Measurements from ENCODE around the gene TEF. TPM values are rescaled to one million over a fixed set of nuclear protein-coding genes. Genes with fewer than 3 reads are reported as not detected.

The TEF gene
- total RNA-seq, 4 donors from 2014 or later = 8.5 to 73.7 (median 15.1) TPM

DNA sequence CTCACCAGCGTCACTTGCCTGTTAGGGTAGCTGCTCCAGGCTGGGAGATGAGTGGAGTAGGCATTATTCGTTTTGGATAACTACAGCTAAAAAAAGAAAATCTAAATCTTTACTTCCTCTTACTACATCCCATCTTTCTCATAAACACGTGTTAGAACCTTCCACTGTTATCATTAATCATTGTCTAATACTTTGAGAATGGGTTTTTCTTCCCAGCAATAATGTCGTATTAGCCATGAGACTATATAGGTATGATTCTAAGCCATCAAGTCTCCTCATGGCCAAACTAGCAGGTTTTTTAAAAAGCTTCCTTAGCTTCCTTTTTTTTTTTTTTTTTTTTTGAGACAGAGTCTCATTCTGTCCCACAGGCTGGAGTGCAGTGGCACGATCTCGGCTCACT is 3.9 kb upstream of the TEF start:
- Histone ChIP-seq H3K27me3 (no peaks in the 10 kb centered on the region), H3K9me3 (no peaks in the 10 kb centered on the region), H3K36me3 (no peaks in the 10 kb centered on the region), H3K27ac (peak overlapping the region; percentile 97 to 100), H3K4me1 (peaks cover 0 to 13% of the 10 kb centered on the region in 2 donors), H3K4me3 (no peak overlapping the region)
- intact Hi-C loops (cut with DNase I; ENCODE audit: low total_unique reads) = loop anchor here (10.0 kb wide), 1 partner anchor 73 kb away; the partner anchor contains the start of gene ZC3H7B
- TF ChIP-seq POLR2A (IDR thresholded peaks at IDR 0.05) = no peak
- TF ChIP-seq, protein P1, sequence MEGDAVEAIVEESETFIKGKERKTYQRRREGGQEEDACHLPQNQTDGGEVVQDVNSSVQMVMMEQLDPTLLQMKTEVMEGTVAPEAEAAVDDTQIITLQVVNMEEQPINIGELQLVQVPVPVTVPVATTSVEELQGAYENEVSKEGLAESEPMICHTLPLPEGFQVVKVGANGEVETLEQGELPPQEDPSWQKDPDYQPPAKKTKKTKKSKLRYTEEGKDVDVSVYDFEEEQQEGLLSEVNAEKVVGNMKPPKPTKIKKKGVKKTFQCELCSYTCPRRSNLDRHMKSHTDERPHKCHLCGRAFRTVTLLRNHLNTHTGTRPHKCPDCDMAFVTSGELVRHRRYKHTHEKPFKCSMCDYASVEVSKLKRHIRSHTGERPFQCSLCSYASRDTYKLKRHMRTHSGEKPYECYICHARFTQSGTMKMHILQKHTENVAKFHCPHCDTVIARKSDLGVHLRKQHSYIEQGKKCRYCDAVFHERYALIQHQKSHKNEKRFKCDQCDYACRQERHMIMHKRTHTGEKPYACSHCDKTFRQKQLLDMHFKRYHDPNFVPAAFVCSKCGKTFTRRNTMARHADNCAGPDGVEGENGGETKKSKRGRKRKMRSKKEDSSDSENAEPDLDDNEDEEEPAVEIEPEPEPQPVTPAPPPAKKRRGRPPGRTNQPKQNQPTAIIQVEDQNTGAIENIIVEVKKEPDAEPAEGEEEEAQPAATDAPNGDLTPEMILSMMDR (IDR thresholded peaks at IDR 0.05) = no peak
- no peak for DNase-seq

DNA sequence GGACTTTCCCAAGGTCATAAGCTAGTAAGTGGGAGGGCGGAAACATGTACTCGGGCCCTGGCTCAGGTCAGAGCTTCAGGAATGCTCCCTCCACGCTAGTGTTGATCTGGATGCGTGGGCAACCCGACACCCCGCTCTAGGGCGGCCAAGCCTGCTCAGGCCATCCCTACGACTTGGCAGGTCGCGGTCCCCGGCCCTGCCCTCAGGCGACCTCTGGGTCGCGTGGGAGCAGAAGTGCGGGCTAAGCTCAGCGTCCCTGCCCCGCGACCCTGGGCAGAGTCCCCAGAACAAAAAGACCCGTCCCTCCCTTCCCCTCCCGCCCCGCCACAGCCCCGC is 781 bp upstream of the TEF start:
- peak in 1 of 2 donors; percentile 93 for DNase-seq
- Histone ChIP-seq H3K4me1 (peaks cover 0 to 13% of the 10 kb centered on the region in 2 donors), H3K36me3 (no peaks in the 10 kb centered on the region), H3K9me3 (no peaks in the 10 kb centered on the region), H3K4me3 (peak overlapping the region; percentile 62 to 70), H3K27me3 (no peaks in the 10 kb centered on the region), H3K27ac (peak overlapping the region; percentile 97 to 100)
- intact Hi-C loops (cut with DNase I; ENCODE audit: low total_unique reads) = no loop called here
- TF ChIP-seq, protein P1 (IDR thresholded peaks at IDR 0.05) = no peak
- TF ChIP-seq POLR2A (IDR thresholded peaks at IDR 0.05) = peak; percentile 72 to 88

DNA sequence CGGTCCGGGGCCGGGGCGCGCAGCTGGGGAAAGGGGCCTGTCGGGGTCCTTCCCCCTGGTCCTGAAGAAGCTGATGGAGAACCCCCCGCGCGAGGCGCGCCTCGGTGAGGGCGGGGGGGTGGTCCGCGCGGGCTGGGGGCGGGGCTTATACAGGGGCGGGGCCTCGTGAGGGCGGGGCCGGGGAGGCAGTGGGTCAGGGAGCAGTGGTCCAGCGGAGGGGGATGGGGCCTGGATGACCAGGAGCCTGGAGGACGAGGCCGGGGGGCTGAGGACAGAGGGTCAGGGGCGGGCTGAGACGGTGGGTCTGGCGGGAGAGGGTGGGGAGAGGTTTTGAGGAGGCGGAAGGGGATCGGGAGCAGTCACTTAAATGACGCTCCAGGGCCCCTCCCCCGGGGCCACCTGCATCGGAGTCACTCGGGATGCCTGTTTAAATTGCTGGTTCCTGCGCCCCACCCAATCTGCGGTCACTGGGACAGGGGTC is 396 bp downstream of the TEF start:
- Histone ChIP-seq H3K4me3 (peak overlapping the region; percentile 62 to 70), H3K27me3 (no peaks in the 10 kb centered on the region), H3K9me3 (no peaks in the 10 kb centered on the region), H3K36me3 (no peaks in the 10 kb centered on the region), H3K27ac (peak overlapping the region; percentile 97 to 100), H3K4me1 (peaks cover 0 to 8% of the 10 kb centered on the region in 2 donors)
- TF ChIP-seq, protein P1 (IDR thresholded peaks at IDR 0.05) = no peak
- no peak for TF ChIP-seq POLR2A (IDR thresholded peaks at IDR 0.05)
- intact Hi-C loops (cut with DNase I; ENCODE audit: low total_unique reads) = no loop called here
- DNase-seq = peak; percentile 83 to 84

DNA sequence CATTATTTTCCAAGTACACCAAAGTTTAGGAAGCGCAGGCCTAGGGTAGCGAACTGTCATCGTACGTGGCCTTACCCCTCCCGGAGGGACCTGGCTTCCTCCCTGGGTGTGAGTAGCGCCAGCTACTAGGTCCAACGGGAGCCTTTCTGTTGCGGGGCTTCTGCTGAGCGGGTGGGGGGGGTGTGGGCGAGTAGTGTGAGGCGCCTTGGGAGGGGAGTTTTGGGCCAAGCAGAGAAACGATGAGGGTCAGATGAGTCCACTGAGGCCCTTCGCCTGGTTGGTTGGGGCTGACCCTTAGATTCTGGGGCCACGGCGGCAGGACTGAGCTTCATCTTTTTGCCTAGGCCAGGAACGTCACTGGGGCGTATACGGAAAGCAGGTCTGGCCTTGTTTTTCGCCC is 868 bp downstream of the TEF start:
- H3K27me3 ChIP-seq = no peaks in the 10 kb centered on the region
- TF ChIP-seq POLR2A (IDR thresholded peaks at IDR 0.05) = no peak
- TF ChIP-seq, protein P1 (IDR thresholded peaks at IDR 0.05) = no peak
- H3K36me3 ChIP-seq = no peaks in the 10 kb centered on the region
- H3K9me3 ChIP-seq = no peaks in the 10 kb centered on the region
- H3K27ac ChIP-seq = peak overlapping the region; percentile 97 to 100
- peaks cover 0 to 8% of the 10 kb centered on the region in 2 donors for H3K4me1 ChIP-seq
- no peak for DNase-seq
- intact Hi-C loops (cut with DNase I; ENCODE audit: low total_unique reads) = no loop called here
- peak overlapping the region; percentile 62 to 70 for H3K4me3 ChIP-seq

DNA sequence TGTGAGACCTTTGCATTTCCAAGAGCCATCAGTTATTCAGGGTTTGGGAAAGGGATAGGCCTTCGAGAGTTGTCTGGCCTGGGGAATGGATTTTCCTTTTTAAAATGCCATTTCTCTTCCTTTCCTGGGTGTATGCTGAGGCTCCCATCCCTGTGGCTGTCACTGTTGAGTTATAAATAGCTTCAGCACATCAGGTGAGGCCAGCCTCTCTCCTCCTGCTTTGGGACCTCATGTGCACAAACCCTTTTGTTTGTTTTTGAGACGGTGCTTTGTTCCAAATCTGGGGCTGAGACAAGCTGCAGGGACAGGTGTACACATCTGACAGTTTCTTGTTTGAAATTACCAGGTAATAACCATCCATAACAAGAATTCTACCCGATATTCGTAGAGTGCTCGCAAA is 1.3 kb downstream of the TEF start:
- H3K9me3 ChIP-seq = no peaks in the 10 kb centered on the region
- DNase-seq = no peak
- H3K36me3 ChIP-seq = no peaks in the 10 kb centered on the region
- H3K27ac ChIP-seq = peak overlapping the region; percentile 97 to 100
- TF ChIP-seq, protein P1 (IDR thresholded peaks at IDR 0.05) = no peak
- no peak for TF ChIP-seq POLR2A (IDR thresholded peaks at IDR 0.05)
- H3K27me3 ChIP-seq = no peaks in the 10 kb centered on the region
- intact Hi-C loops (cut with DNase I; ENCODE audit: low total_unique reads) = no loop called here
- peaks cover 0 to 8% of the 10 kb centered on the region in 2 donors for H3K4me1 ChIP-seq
- H3K4me3 ChIP-seq = peak overlapping the region; percentile 62 to 70

Measured in uterus (tissue), 4 donors.